Measurements from ENCODE around the gene EP300. TPM values are rescaled to one million over a fixed set of nuclear protein-coding genes. Genes with fewer than 3 reads are reported as not detected.

EP300 gene
- total RNA-seq, 4 donors from 2014 or later, result 76.9 to 106 (median 91.0) TPM

- no peak for TF ChIP-seq CTCF (IDR thresholded peaks at IDR 0.05; ENCODE audit: low read depth)
Measured at GRCh38 chr22:41057076-41057475, 35.3 kb upstream of the EP300 start.

- TF ChIP-seq CTCF (IDR thresholded peaks at IDR 0.05; ENCODE audit: low read depth), result no peak
Measured at GRCh38 chr22:41062146-41062545, 30.2 kb upstream of the EP300 start.

GRCh38 chr22:41070665-41071331 lies 21.6 kb upstream of the EP300 start:
- TF ChIP-seq CTCF (IDR thresholded peaks at IDR 0.05; ENCODE audit: low read depth), result no peak

GRCh38 chr22:41074061-41074460 lies 18.3 kb upstream of the EP300 start:
- no peak for TF ChIP-seq CTCF (IDR thresholded peaks at IDR 0.05; ENCODE audit: low read depth)

GRCh38 chr22:41074466-41074865 lies 17.9 kb upstream of the EP300 start:
- no peak for TF ChIP-seq CTCF (IDR thresholded peaks at IDR 0.05; ENCODE audit: low read depth)

- no peak for TF ChIP-seq CTCF (IDR thresholded peaks at IDR 0.05; ENCODE audit: low read depth)
Measured at GRCh38 chr22:41074941-41075710, 17.3 kb upstream of the EP300 start.

- TF ChIP-seq CTCF (IDR thresholded peaks at IDR 0.05; ENCODE audit: low read depth), result no peak
Measured at GRCh38 chr22:41075946-41076345, 16.4 kb upstream of the EP300 start.

All from subcutaneous adipose tissue (tissue), 4 donors.